Erythroblast (primary cell): ENCODE data around the gene MAL.

Experiments used
- GATA1 ChIP-seq: IDR thresholded peaks from 2 replicates; pipeline ENCODE4 v1.6.1; 2011; ENCODE audit warnings: low read depth, mild to moderate bottlenecking, control low read depth, low read length, moderate library complexity
- POLR2A ChIP-seq: IDR thresholded peaks from 2 replicates; pipeline ENCODE4 v1.6.1; 2011; ENCODE audit warnings: mild to moderate bottlenecking, low read length

DNA sequence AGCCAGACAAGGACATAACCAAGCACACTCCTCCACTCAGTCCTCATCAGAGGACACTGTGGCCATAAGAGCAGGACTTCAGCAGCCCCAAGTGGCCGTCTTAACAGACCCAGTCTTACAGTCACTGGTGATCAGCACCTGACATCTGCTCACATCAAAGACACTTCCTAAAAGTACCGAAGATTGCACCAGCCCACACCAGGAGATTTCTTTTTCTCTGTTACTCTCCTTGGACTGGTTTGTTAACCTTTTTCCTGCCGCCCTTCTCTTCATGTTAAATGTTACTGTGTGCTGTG is 52.0 kb downstream of the MAL start:
- TF ChIP-seq POLR2A (no peak), GATA1 (no peak)
